K562 (cell line): ENCODE results near the gene ACTN1. TPM values are rescaled to one million over a fixed set of nuclear protein-coding genes. Genes with fewer than 3 reads are reported as not detected.

Experiments used
- ATAC-seq: fragments of 200-7000 bp; cut with Tn5 transposase; 3 replicates; pipeline ENCODE4 v1.9.1; 2020; ENCODE audit warnings: moderate library complexity
- BruUV-seq: library from RNA; stranded (reverse); fragments of 400-500 nt; replicated peaks from 2 replicates; lab custom pipeline; 2021; lab: Mats Ljungman, UMichigan
- CTCF ChIA-PET: fragments of 300-600 bp; formaldehyde crosslinking; extraction: SDS; loops from one replicate; lab custom pipeline; 2021; ENCODE audit warnings: low intra/inter-chr PET ratio; lab: Yijun Ruan, JAX
- POLR2A ChIA-PET: fragments of 300-600, 350-650 bp; sonication (Branson Sonifier 250); formaldehyde crosslinking; extraction: SDS; loops from one replicate; lab custom pipeline; 2021; ENCODE audit warnings: antibody characterized with exemption, inconsistent platforms; lab: Yijun Ruan, JAX
- DNase-seq, 4 experiments: peaks; one replicate each; pipeline versions ENCODE4 v3.0.0 to v3.0.0-alpha.2; 2011 to 2018; ENCODE audit warnings: low spot score in 3 of 4, mixed read lengths in 3 of 4; ENCODE audit errors: extremely low read depth in 1 of 4
- FAIRE-seq: peaks from 2 replicates; lab custom pipeline; 2011; peaks lifted over from hg19 to GRCh38; lab: Jason Lieb, UNC
- H2AFZ ChIP-seq: 2 replicates; pipeline ENCODE4 v1.6.0; 2011; ENCODE audit warnings: low read depth, low read length, control low read depth, inconsistent platforms
- H3K27ac ChIP-seq: fragments of 200-600 bp; 3 replicates; pipeline ENCODE4 v1.8.0; 2011; ENCODE audit warnings: low read depth, mild to moderate bottlenecking, control low read depth, inconsistent platforms, low read length, moderate library complexity, mixed read lengths; ENCODE audit errors: extremely low read depth
- H3K27me3 ChIP-seq, 2 experiments: fragments of 300-600 bp in 1 of 2; 2 replicates in 1 of 2; 3 replicates in 1 of 2; pipeline versions ENCODE4 v1.6.0 to v1.8.0; 2011; ENCODE audit warnings: inconsistent platforms in 2 of 2, low read length in 2 of 2, mild to moderate bottlenecking in 1 of 2, mixed read lengths in 1 of 2, moderate library complexity in 1 of 2; ENCODE audit not compliant: control insufficient read depth in 2 of 2, insufficient read depth in 2 of 2
- H3K36me3 ChIP-seq: fragments of 300-600 bp; 3 replicates; pipeline ENCODE4 v1.8.0; 2011; ENCODE audit warnings: mild to moderate bottlenecking, low read length, inconsistent platforms; ENCODE audit not compliant: control insufficient read depth, insufficient read depth
- H3K4me1 ChIP-seq, 2 experiments: fragments of 200-600 bp in 1 of 2; replicated peaks in 1 of 2; 2 replicates in 1 of 2; 3 replicates in 1 of 2; pipeline versions ENCODE4 v1.5.1 to v1.8.0; 2011; ENCODE audit warnings: inconsistent platforms in 2 of 2, low read length in 2 of 2, mild to moderate bottlenecking in 1 of 2, mixed read lengths in 1 of 2, moderate library complexity in 1 of 2; ENCODE audit not compliant: control insufficient read depth in 2 of 2, insufficient read depth in 2 of 2
- H3K4me2 ChIP-seq: 2 replicates; pipeline ENCODE4 v1.6.1; 2011; ENCODE audit warnings: low read length, control low read depth, inconsistent platforms, mixed read lengths; ENCODE audit not compliant: insufficient read depth
- H3K4me3 ChIP-seq: fragments of 200-600 bp; sonication (generic), shearing (Covaris generic); 2 replicates; pipeline ENCODE4 v1.5.1; 2016; ENCODE audit warnings: control low read depth, inconsistent platforms
- H3K79me2 ChIP-seq: fragments of 200-600 bp; 3 replicates; pipeline ENCODE4 v1.8.0; 2011; ENCODE audit warnings: low read length, inconsistent platforms; ENCODE audit not compliant: control insufficient read depth, insufficient read depth
- H3K9ac ChIP-seq, 2 experiments: 2 replicates each; pipeline versions ENCODE4 v1.6.0 to v1.6.1; 2011; ENCODE audit warnings: low read depth in 2 of 2, low read length in 2 of 2, control low read depth in 1 of 2, inconsistent platforms in 1 of 2, mild to moderate bottlenecking in 1 of 2, mixed read lengths in 1 of 2; ENCODE audit not compliant: insufficient read depth in 1 of 2
- H3K9me1 ChIP-seq: one replicate; pipeline ENCODE4 v1.6.0; 2011; ENCODE audit warnings: inconsistent platforms, mild to moderate bottlenecking, low read length, moderate library complexity; ENCODE audit not compliant: control insufficient read depth, insufficient read depth
- H3K9me3 ChIP-seq: replicated peaks from 2 replicates; pipeline ENCODE4 v1.5.1; 2011; ENCODE audit warnings: low read depth, low read length, inconsistent platforms; ENCODE audit not compliant: control insufficient read depth, insufficient read depth
- H4K20me1 ChIP-seq: replicated peaks from 2 replicates; pipeline ENCODE4 v1.6.1; 2011; ENCODE audit warnings: low read length, inconsistent platforms, mixed read lengths; ENCODE audit not compliant: control insufficient read depth, insufficient read depth
- CBX3 ChIP-seq, 2 experiments: IDR thresholded peaks; 1 replicate in 1 of 2; 2 replicates in 1 of 2; pipeline ENCODE4 v1.6.1; 2012; ENCODE audit warnings: inconsistent platforms in 2 of 2, low read length in 2 of 2, borderline replicate concordance in 1 of 2, control low read depth in 1 of 2
- SRF ChIP-seq, 2 experiments: fragments of 250-450, 450-650 bp in 1 of 2; sonication (Bioruptor Pico) in 1 of 2; sonication (generic) in 1 of 2; formaldehyde crosslinking; IDR thresholded peaks; 2 replicates each; pipeline versions ENCODE4 v1.5.0 to v1.5.1; 2020 to 2022; ENCODE audit warnings: mild to moderate bottlenecking in 1 of 2, missing genetic modification reagents in 1 of 2
- ZFP30 ChIP-seq: fragments of 250-450 bp; sonication (Bioruptor Pico); IDR thresholded peaks from 2 replicates; pipeline ENCODE4 v1.8.0; 2022; ENCODE audit warnings: moderate library complexity, mild to moderate bottlenecking, inconsistent platforms, borderline replicate concordance
- WGBS: fragments of 100-300 bp; shearing (Covaris generic); methylation state at CpG from one replicate; pipeline ENCODE4 v1.1.6; 2016; ENCODE audit warnings: low coverage, mixed read lengths; ENCODE audit not compliant: insufficient coverage; ENCODE audit errors: missing lambda C conversion rate; 5-methylcytosine and 5-hydroxymethylcytosine counted together
- in situ Hi-C: fragments of 300-500 bp; cut with MboI; formaldehyde crosslinking; loops from 4 replicates; pipeline ENCODE4 v1.15.0; 2018; ENCODE audit warnings: inconsistent platforms, mixed read lengths
- intact Hi-C: fragments of 100-400 bp; cut with micrococcal nuclease; formaldehyde crosslinking; loops from 2 replicates; pipeline ENCODE4 v1.14.2; 2022
- polyA plus RNA-seq, 8 experiments: library from polyadenylated mRNA; depleted of rRNA in 4 of 8; stranded (reverse) in 5 of 8; unstranded in 3 of 8; fragments of >200 nt; fragmentation: Nextera tagmentation in 2 of 8; fragmentation: Illumina TruSeq in 1 of 8; extraction: Ambion mirVana in 2 of 8; extraction: Trizol in 1 of 8; gene quantifications; 2 replicates each; pipeline versions ENCODE4 v1.2.1 to v1.2.3, GENCODE V29; 2011 to 2014; ENCODE audit warnings: inconsistent platforms in 1 of 8, missing spikeins in 1 of 8
- total RNA-seq, 7 experiments: library from RNA; depleted of rRNA in 6 of 7; stranded (reverse); fragments of >200 nt in 6 of 7; fragmentation: Illumina TruSeq in 2 of 7; extraction: Trizol in 2 of 7; gene quantifications; 2 replicates each; pipeline versions ENCODE4 v1.2.1 to v1.2.3, GENCODE V29; 2011 to 2021; ENCODE audit warnings: low replicate concordance in 1 of 7
- TF ChIP-seq, protein P1 (sequence below), 2 experiments: fragments of 150-350 bp in 1 of 2; IDR thresholded peaks; 2 replicates each; pipeline ENCODE4 v1.6.1; 2012 to 2016; ENCODE audit warnings: low read depth in 2 of 2, low read length in 2 of 2, mild to moderate bottlenecking in 1 of 2, moderate library complexity in 1 of 2
- TF ChIP-seq, protein P2 (sequence below), 2 experiments: fragments of 450-650 bp; conservative IDR thresholded peaks; 2 replicates each; pipeline ENCODE4 v1.6.1; 2017; ENCODE audit warnings: mild to moderate bottlenecking in 2 of 2, moderate library complexity in 2 of 2

The ACTN1 gene
- total and polyA plus RNA-seq, 9 of the 15 experiments (the other 6 are each of a cell fraction or from before 2014, with no cell fraction given) = 2.2 to 67.7 (median 34.5) TPM

DNA sequence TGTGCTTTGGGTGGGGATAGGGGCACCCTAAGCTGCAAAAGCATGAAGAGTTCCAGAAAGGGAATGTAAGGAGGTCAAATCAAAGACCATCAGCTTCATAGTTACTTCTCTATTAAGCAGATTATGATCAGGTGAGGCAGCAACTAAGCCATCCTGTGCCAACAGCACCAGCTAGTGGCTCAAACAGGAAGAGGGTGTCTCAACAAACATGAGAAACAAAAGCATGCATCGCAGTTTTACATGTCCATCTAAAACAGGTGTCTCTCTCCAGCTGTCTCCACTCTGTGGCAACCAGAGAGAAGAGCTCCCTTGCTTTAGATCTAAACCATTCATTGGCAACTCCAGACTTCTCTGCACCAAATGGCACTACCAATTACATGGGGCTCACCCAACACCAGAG lies 52.9 kb downstream of the ACTN1 start (continued):
- TF ChIP-seq, protein P1, sequence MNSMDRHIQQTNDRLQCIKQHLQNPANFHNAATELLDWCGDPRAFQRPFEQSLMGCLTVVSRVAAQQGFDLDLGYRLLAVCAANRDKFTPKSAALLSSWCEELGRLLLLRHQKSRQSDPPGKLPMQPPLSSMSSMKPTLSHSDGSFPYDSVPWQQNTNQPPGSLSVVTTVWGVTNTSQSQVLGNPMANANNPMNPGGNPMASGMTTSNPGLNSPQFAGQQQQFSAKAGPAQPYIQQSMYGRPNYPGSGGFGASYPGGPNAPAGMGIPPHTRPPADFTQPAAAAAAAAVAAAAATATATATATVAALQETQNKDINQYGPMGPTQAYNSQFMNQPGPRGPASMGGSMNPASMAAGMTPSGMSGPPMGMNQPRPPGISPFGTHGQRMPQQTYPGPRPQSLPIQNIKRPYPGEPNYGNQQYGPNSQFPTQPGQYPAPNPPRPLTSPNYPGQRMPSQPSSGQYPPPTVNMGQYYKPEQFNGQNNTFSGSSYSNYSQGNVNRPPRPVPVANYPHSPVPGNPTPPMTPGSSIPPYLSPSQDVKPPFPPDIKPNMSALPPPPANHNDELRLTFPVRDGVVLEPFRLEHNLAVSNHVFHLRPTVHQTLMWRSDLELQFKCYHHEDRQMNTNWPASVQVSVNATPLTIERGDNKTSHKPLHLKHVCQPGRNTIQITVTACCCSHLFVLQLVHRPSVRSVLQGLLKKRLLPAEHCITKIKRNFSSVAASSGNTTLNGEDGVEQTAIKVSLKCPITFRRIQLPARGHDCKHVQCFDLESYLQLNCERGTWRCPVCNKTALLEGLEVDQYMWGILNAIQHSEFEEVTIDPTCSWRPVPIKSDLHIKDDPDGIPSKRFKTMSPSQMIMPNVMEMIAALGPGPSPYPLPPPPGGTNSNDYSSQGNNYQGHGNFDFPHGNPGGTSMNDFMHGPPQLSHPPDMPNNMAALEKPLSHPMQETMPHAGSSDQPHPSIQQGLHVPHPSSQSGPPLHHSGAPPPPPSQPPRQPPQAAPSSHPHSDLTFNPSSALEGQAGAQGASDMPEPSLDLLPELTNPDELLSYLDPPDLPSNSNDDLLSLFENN (IDR thresholded peaks at IDR 0.05; ENCODE audit: low read depth in 2 of 2, low read length in 2 of 2) = no peak
- no peak for TF ChIP-seq ZFP30 (CRISPR knock-in tag)
- TF ChIP-seq CBX3 (IDR thresholded peaks at IDR 0.05; ENCODE audit: borderline replicate concordance in 1 of 2, low read length in 2 of 2) = peak in 1 of 2 experiments; percentile 70; a peak in 1 of 3 replicates

DNA sequence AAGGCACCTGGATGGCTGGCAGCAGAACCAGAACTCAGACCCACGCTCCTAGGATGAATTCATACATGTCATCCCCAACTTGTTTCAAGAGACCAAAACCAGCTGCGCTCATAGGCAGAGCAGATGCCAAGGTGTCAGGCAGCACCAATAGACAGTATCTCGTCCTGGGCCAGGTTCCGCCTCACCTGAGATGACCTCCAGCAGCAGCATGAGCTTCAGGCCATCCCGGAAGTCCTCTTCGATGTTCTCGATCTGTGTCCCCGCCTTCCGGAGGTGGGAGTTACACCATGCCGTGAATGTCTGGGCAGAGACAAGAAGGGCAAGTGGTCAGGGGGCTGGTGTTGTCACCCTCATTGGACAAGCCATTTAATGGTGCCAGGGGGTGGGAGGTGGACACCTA lies 53.7 kb downstream of the ACTN1 start:
- FAIRE-seq (no peak), ATAC-seq (no peak), DNase-seq (no peak)
- H3K27ac ChIP-seq = no peak overlapping the region
- in situ Hi-C loops = no loop called here
- no peaks in the 10 kb centered on the region for H3K27me3 ChIP-seq
- 100% methylated on average over 4 of the region's 10 CpGs for WGBS
- H2AFZ ChIP-seq = no peak overlapping the region
- intact Hi-C loops = no loop called here
- H3K9me3 ChIP-seq = peaks cover 5% of the 10 kb centered on the region; the same call in 1 of the 2 replicates
- H3K36me3 ChIP-seq = peaks cover 31% of the 10 kb centered on the region; the same call in 2 of the 3 replicates
- BruUV-seq = no TSS peak
- H3K79me2 ChIP-seq = no peaks in the 10 kb centered on the region
- ChIA-PET CTCF (no interaction called here), POLR2A (no interaction called here)
- H3K9ac ChIP-seq = no peak overlapping the region
- H3K4me2 ChIP-seq = no peak overlapping the region
- H3K4me3 ChIP-seq = no peak overlapping the region
- 0 out of 2 replicates have a peak, but pooled peaks cover 4% of the 10 kb centered on the region for H4K20me1 ChIP-seq
- H3K9me1 ChIP-seq = peaks cover 4% of the 10 kb centered on the region
- TF ChIP-seq, protein P2, sequence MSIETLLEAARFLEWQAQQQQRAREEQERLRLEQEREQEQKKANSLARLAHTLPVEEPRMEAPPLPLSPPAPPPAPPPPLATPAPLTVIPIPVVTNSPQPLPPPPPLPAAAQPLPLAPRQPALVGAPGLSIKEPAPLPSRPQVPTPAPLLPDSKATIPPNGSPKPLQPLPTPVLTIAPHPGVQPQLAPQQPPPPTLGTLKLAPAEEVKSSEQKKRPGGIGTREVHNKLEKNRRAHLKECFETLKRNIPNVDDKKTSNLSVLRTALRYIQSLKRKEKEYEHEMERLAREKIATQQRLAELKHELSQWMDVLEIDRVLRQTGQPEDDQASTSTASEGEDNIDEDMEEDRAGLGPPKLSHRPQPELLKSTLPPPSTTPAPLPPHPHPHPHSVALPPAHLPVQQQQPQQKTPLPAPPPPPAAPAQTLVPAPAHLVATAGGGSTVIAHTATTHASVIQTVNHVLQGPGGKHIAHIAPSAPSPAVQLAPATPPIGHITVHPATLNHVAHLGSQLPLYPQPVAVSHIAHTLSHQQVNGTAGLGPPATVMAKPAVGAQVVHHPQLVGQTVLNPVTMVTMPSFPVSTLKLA (conservative IDR thresholded peaks at IDR 0.05) = no peak
- no peak for TF ChIP-seq SRF (CRISPR knock-in tag; IDR thresholded peaks at IDR 0.05)
- peaks cover 0 to 7% of the 10 kb centered on the region in 2 experiments; a peak in 2 of 5 replicates for H3K4me1 ChIP-seq
